ENCODE results near the gene DGKI.

Gene DGKI

GRCh38 chr7:137684776-137685175 lies 162.0 kb downstream of the DGKI start:
- DNase-seq = no peak

- DNase-seq = no peak
Observed at GRCh38 chr7:137684316-137684715, 162.5 kb downstream of the DGKI start.

- no peak for DNase-seq
Observed at GRCh38 chr7:137682596-137682995, 164.2 kb downstream of the DGKI start.

GRCh38 chr7:137681657-137682562 lies 164.9 kb downstream of the DGKI start:
- DNase-seq = peak; percentile 71

GRCh38 chr7:137674551-137675409 lies 172.0 kb downstream of the DGKI start:
- peak; percentile 86 for DNase-seq

GRCh38 chr7:137674048-137674447 lies 172.7 kb downstream of the DGKI start:
- DNase-seq = no peak

- no peak for DNase-seq
Observed at GRCh38 chr7:137671920-137672319, 174.9 kb downstream of the DGKI start.

- DNase-seq = peak; percentile 53
Observed at GRCh38 chr7:137670222-137671064, 176.3 kb downstream of the DGKI start.

GRCh38 chr7:137669706-137670105 lies 177.1 kb downstream of the DGKI start:
- no peak for DNase-seq

GRCh38 chr7:137668404-137668803 lies 178.4 kb downstream of the DGKI start:
- no peak for DNase-seq

GRCh38 chr7:137667633-137668387 lies 179.0 kb downstream of the DGKI start:
- DNase-seq = no peak

GRCh38 chr7:137664846-137665245 lies 181.9 kb downstream of the DGKI start:
- DNase-seq = no peak

- no peak for DNase-seq
Observed at GRCh38 chr7:137661634-137662033, 185.1 kb downstream of the DGKI start.

GRCh38 chr7:137658190-137658900 lies 188.4 kb downstream of the DGKI start:
- DNase-seq = no peak

GRCh38 chr7:137657476-137658189 lies 189.1 kb downstream of the DGKI start:
- no peak for DNase-seq

- DNase-seq = no peak
Observed at GRCh38 chr7:137656850-137657232, 189.9 kb downstream of the DGKI start.

- DNase-seq = peak; percentile 87
Observed at GRCh38 chr7:137656227-137656849, 190.4 kb downstream of the DGKI start.

- DNase-seq = no peak
Observed at GRCh38 chr7:137655804-137656203, 191.0 kb downstream of the DGKI start.

GRCh38 chr7:137652721-137653120 lies 194.1 kb downstream of the DGKI start:
- DNase-seq = no peak

GRCh38 chr7:137647905-137648565 lies 198.7 kb downstream of the DGKI start:
- no peak for DNase-seq
